ENCODE results near the gene OR2A25.

GRCh38 chr7:144113651-144114050 is 44.0 kb downstream of the OR2A25 start:
- no peak for TF ChIP-seq CTCF (IDR thresholded peaks at IDR 0.05; ENCODE audit: low read depth, low read length, missing input control)
- TF ChIP-seq YY1 (IDR thresholded peaks at IDR 0.05), result no peak
